IPS DF 4.7 (cell line): Measurements from ENCODE around the gene CCDC171.
"Not testable (repeated sequence)": the region's sequence is repeated elsewhere in the genome, so short reads cannot be mapped to it uniquely, and the experiment has no call there.

ENCODE experiments used
- DNase-seq: peaks from one replicate; pipeline ENCODE4 v3.0.0-alpha.2; 2013; ENCODE audit warnings: low spot score; ENCODE audit errors: extremely low read depth

CCDC171 gene

DNA sequence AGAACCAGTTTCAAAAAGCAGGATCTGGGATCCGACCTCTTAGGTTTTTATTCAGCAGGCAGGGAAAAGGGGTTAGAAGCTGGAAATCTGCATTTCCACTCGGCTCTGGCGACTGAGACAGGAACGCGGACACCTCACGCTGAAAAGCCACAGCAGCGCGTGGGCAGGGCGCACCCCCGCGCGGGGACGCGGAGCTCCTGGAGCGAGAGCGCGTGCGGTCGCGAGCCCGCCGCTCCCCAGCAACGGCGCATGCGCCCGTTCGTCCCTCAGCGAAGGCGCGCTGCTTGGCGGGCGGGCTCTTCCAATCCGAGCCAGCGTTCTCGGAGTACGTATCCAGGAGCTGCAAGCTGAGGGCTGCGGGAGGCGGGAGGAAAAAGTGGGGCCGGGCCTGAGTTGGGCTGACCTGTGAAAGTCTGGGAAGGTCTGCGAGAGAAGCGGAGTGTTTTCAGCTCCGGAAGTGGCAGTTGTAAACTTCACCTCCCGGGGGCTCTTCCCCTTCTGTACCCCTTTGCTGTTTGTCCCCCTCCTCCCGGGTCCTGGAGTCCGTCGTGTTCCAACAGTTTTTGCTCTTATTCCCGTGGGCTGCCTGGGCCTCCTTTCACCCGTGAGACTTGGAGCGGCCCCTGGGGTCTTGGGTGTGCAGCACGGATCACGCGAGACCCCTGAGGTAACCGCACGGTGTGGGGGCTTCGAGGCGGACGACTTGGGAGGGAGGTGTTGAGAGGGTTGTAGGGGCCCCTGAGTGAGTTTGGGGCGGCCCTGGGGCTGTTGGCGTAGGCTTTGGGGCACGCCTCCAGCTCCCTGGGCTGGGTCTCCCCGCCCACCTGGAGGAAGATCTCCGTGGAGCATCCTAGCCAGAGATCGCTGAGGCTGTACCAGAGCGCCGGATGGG, at the start of gene CCDC171:
Gene CCDC171, plus strand, starts transcription at position 408 of the 892 bp plus-strand sequence. CDS start 11,046 bp downstream, outside the sequence.
- DNase-seq = no peak

DNA sequence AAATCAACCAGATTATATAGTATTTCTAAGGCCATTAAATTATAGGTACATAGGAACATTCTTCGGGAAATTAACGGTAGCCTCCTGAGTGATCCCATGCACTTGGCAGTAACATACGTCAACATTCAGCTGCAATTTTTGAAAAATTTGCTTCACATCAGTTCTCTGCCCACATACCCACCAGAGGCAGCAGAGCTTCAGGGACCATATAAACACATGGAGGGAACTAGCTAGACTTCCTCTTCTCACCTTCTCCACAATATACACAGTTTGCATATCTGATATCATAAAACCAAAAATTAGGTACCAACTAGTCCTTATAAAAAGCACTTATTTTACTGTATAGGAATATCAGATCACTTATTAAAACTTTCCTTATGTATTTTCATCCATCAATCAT, 46.9 kb upstream of the CCDC171 start:
- DNase-seq = no peak

DNA sequence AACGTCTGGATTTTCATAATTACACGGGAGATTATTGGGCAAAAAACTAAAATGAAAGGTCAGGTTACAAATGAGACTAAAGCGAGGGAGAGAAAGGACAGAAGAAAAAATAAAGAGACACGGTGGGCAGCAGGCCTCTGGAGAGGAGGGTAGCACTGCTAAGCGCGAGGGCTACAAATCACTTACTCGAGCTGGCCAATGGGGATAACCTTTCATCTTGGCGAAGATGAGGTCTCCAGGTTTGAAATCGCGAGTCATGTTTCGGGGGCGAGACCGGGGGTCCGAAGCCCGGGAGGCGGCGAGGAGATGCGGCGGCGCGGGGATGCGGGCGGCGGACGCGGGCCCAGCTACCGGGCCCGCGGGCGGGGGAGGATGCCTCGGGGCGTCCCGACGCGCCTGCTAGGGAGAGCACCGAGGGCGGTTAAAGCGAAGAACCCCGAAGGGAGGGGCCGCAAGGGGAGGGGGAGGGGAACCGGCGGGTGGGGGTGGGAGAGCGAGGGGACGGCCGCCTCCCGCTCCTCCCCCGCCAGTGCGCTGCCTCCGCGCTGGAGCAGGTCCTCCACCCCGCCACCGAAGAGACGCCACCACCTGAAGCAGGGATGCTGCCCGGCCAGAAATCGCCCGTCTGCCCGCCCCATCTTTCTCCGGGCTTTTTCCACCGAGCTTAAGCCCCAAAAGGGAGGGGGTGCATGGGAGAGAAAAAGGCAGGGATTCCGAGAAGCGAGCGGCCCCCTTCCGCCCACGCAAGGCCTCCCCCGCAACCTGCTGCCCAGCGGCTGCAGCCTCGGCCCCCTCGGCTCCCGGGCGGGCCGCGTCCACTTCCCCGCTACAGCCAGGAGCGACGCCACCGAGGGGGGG, 42.7 kb upstream of the CCDC171 start:
- no peak for DNase-seq

DNA sequence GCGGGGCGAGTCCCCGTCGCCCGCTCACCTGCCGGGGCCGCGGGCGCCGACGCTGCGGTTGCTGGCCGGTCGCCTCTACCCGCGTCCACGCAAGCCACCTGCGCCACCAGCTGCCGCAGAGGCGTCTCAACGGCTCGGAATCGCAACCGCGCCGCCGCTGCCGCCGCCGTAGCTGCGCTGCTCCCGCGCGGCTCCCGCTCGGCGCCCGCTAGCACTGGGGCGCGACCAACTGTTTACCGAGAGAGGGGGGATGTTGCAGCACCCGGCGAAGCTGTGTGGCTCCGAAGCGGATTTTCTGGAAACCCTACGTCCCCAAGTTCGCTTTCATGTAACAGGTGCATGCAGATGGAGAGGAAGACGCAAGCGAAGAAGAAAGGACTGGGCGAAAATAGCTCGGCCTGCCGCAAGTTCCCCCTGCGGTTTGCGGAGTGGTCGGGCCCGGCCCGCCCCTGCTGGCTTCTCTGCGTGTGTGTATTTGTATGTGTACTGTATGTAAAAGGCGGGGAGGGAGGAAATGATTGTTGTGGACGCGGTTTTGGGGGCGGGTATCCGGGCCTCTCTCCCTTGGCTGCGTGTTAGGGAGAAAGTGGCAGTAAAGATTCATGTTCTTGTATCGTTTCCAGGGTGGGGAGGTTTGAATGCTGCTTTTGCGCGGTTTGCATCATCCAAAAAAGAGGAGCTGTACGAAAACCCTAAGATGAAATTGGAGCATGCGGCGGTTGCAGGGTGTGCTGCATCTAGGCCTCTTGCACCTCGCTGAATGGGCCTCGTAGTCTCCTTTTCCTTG, 41.9 kb upstream of the CCDC171 start, which contains the start of gene PSIP1:
Gene PSIP1, minus strand, starts transcription at position 182 of the 787 bp plus-strand sequence. CDS start 782 bp downstream, outside the sequence.
- no peak for DNase-seq

DNA sequence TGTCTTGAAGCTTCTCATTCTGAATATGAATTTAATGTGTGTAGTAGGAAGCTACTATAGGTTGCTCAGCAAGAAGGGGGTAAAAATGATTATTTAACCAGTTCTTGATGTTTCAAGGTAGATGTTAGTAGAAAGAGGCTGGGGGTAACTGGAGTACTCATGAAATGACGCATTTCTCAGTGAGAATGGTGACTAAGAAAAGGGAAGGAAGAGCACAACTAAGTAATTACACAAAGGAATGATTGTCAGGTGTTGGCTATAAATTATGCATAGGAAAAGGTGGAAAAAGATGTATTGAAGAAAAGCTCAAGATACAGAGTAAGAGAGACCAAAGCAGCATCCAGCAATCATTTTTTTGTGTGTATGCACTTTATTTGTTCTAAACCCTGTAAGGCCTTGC, 40.6 kb upstream of the CCDC171 start:
- DNase-seq = no peak

DNA sequence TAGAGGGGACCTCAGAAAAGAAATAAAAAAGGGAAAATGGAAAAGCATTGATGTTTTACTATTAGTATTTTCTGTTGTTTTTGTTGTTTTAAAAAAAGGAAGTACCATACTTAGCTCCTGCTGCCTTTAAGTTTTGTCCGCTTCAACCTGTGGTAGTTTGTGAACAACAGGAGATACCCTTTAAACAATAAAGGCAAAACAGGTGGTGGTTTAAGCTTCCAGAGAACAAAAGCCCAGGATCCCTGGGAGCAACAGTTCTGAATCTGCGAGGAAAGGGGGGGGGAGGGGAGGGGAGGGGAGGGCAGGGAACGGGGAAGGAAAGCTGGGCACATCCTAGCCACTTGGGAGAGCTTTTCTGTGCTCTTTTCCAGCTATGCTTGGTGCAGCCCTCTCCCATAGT, 40.0 kb upstream of the CCDC171 start:
- DNase-seq = no peak

DNA sequence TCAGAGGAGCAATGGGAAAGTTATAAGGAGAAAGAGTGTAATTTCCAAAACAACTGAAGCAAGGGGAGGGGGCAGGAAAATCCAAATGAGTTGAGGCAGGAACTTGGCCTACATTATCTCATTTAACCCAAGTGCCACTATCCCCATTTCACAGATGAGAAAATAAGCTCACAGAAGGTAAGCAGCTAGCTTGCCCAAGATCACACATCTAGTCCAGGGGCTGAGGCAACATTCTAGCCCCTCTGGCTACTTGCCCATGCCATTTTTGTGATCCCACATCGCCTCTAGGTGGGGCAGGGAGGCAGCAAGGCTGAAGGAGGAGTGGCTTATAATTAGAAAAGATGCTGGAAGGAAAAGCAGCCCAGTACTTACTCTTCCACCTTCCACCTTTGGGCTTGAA, 39.5 kb upstream of the CCDC171 start:
- no peak for DNase-seq

DNA sequence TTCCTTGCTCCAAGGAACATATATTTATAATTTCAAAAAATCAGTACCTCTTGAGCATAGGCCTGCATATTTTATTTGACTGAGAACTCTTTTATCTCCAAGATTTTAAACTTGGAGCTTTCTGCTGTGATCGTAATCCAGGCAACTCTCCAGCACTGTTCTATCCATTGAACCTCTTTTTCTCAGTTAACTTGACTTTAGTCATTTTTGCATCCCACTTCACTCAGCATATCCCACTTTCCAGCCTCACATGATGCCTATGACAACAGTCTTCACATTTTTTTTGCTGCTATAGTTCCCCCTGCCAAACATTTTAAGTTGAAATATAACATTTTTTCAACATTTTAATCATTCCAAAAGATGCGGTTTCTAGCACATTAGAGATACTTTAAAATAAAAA, 33.0 kb upstream of the CCDC171 start:
- DNase-seq = no peak

DNA sequence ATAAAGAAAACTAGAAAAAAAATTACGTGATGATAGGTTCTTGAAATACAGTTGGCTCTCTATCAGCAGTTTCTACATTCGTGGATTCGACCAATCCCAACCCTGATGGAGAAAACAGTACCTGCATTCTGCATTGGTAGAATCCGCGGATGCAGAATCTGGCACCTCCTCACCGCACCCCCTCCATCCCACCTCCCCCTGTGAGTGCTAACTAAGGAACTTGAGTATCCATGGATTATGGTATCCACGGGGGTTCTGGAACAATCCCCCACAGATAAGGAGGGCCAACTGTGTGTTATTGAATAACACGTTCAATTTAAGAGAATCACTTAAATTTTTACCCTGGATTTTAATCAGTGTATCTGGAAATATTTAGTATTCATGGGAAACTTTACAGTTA, 31.6 kb upstream of the CCDC171 start:
- no peak for DNase-seq

DNA sequence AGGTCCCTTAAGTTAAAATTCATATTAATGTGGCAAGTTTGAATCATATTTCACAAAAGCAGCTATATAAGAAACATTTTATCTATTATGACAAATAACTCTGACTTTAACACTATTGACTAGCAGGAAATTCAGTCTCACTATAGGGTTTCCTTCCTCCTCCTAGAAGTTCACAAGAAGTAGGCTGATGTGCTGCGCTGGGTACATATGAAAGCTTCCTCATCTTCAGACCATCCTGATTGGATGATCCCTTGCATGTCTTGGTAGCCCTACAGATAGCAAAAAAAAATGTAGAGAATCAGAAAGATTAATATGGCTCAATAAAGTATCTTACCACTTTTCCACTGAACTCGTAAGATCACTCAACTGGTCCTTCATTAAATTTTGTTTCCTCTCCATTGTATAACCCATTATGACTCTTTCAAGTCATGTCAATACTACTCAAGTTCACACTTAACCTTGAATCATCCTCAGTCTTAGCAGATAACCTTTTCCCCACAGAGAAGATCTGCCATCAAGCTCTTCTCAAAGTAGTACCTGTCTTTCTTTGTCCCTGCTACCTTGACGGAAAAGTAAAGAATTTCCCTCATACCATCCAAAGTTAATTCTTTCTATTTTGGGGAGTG, 30.6 kb upstream of the CCDC171 start:
- no peak for DNase-seq

DNA sequence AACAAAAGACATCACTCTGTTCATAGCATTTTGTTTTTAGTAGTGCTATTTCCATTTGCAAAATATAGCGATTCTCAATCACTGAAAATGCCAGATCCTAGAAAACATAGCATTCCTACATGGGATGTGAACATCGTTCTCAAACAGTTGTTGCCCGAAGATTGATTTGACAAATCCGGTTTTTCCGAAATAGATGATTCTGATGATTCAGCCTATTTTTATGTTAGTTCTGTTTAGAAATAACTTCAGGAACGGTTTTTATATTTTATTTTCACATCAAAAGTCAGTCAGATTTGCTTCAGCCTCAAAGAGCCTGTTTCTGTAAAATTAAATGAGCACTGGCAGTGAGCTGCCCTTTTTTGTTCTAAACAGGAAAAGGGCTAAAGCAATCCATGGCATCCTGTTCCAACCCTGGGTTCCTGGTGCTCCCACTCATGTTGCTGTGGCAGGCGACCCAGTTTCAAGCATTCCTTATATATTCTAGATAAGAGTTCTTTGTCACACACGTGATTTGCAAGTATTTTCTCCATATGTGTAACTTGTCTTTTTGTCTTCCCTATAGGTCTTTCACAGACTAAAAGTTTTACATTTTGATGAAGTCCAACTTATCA, 27.9 kb upstream of the CCDC171 start:
- DNase-seq = no peak

DNA sequence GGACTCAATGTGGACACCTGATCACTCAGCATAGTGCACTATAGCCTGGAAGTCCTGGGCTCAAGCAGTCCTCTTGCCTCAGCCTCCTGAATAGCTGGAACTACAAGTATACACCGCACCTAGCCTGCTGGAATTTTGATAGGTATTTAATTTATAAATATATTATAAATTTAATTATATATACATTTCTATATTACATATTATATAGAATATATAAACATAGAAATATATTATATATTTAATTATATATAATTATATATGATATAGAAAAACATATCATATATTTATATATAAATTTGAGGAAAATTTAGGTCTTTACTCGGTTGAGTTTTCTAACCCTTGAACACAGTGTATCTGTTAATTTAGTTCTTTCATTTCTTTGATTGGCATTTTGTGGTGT, 26.9 kb upstream of the CCDC171 start:
- no peak for DNase-seq

DNA sequence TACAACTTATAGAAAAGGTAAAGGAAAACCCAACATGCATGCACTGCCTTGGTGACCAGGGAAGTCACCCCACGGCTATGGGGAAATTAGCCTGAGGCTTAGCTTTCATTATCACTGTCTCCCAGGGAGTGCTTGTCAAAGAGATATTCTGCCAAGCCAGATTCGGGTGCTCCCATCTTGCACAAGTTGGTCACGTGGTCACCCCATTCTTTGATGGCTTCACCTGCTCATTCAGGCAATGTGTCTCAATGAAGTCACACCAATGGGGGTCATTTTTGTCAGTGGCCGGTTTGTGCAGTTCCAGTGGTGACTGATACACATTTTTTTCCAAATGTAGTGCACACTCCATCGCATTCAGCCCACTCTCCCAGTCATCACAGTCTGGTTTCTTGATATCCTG, 25.8 kb upstream of the CCDC171 start:
- DNase-seq = not testable (repeated sequence)

DNA sequence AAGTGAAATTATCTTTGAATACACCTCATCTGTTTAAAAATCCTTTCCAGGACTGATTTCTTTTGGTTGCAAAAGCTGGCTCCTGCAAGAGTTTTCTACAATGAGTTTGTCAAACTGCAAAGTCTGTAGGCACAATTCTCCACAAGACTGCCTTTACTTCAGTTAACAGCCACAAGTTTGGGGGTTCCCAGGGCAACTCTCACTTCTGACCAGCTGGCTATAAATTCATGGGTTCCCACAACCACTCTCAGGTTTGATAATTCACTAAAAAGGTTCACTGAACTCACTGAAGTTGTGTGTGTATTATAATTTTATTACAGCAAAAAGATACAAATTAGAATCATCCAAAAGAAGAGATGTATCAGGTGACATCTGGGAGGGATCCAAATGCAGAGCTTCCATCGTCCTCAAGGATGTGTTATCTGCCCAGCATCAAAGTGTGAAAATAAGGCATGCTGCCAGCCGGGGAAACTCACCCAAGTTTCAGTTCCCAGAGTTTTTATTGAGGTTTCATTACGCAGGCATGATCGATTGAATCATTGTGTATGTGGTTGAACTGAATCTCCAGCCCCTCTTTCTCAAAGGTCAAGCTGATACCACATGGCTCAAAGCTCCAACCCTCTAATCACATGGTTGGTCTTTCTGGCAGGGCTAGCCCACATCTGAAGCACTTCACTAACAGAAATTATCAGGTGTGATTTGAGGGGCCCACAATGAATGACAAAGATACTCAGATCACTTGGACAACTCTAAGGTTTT, 23.1 kb upstream of the CCDC171 start:
- no peak for DNase-seq

DNA sequence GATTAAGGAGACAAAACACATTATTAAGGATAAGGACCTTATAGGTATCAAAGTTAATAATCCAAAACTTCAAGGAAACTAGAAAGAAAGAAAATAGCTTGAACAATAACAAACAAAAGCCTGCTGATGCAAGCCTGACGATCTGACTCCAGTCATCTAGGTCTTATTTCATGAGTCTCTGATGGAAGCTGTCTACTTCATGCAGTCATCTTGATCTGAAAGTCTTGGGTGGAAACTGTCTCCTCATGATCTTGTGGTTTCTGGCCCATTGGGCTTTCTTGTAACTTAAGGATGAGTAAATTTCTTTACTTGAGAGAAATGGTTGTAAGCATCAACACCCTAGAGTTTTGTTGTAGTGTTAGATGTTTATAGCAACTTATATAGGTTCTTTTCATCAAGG, 21.5 kb upstream of the CCDC171 start:
- DNase-seq = no peak

DNA sequence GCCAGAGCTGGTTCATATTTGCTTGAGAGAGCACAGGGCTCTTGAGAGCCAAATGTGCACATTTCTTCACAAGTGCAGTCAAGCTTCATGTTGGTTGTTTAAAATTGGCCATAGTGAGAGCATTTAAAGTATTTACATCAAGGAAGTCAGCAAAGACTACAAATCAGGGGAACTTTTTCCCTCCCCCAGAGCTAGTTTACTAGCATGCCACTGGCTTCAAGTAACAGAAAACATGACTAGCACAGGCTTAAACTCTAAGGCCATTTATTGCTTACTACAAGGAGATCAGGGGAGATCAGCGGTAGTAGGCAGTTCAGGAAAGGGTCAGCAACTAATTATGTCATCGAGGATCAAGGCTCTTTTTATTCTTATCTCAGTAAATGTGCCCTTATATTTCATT, 11.0 kb upstream of the CCDC171 start:
- DNase-seq = no peak

DNA sequence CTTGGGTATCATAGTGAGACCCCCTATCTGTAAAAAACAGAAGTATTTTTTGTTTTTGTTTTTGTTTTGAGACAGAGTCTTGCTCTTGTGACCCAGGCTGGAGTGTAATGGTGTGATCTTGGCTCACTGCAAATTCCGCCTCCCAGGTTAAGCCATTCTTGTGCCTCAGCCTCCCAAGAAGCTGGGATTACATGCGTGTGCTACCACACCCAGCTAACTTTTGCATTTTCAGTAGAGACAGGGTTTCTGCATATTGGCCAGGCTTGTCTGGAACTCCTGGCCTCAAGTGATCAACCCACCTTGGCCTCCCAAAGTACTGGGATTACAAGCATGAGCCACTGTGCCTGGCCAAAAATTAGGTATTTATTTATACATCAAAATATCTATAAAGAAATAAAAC, 10.2 kb upstream of the CCDC171 start:
- no peak for DNase-seq

DNA sequence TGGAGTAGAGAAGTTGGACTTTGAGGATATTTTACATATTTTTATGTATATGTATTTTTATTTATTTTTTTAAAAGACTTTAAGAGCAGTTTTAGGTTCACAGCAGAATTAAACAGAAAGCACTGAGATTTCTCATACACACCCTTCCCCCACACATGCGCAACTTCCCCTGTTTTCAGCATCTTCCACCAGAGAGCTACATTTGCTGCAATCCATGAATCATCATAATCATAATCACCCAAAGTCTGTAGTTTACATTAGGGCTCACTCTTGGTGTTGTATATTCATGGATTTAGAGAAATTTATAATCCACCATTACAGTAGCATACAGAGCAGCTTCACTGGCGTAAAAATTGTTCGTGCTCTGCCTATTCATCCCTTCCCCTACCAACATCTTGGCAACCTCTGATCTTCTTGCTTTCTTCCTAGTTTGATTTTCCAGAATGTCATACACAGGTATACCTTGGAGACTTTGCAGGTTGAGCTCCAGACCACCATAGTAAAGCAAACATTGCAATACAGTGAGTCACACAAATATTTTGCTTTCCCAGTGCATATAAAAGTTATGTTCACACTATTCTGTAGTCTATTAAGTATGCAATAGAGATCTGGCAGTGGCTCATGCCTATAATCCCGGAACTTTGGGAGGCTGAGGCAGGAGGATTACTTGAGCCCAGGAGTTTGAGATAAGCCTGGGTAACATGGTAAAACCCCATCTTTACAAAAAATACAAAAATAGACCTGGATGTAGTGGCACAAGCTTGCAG, 9.6 kb upstream of the CCDC171 start:
- DNase-seq = no peak

DNA sequence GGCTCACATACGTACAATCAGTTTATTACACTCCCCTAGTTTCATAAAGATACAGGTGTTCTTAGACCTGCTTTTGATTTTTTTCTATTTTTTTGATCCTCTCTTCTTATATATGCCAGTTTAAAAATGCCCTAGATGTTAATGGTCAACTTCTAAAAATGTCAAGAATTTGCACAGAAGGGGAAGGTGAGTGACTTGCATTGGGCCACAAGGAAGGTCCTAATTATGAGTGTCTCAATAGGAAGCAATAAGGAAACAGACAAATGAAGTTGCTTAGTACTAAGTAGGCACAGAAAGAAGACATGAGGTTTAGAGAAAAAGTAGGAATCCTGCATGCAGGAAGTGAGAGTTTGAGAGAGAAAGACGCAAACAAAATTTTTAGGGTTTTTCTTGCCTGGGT, 3.2 kb upstream of the CCDC171 start:
- no peak for DNase-seq
